Aorta (tissue), 5 donors: ENCODE measurements around the gene TENM4. TPM values are rescaled to one million over a fixed set of nuclear protein-coding genes. Genes with fewer than 3 reads are reported as not detected.
A peak's percentile ranks its signal among the peaks of the same experiment; 100 is the strongest.

Experiments used
- ATAC-seq: fragments of 200-7000 bp; cut with Tn5 transposase; one replicate; pipeline ENCODE4 v1.9.1; 2022; ENCODE audit warnings: moderate library complexity; ENCODE audit not compliant: low FRiP score
- DNase-seq, 2 donors: peaks; one replicate each; pipeline ENCODE4 v3.0.0-alpha.2; 2020
- H3K27ac ChIP-seq, 2 donors: one replicate each; pipeline ENCODE4 v1.5.1; 2013; ENCODE audit warnings: low read length in 2 of 2, mild to moderate bottlenecking in 2 of 2, moderate library complexity in 2 of 2, control low read depth in 1 of 2, inconsistent platforms in 1 of 2, low read depth in 1 of 2
- H3K27me3 ChIP-seq, 2 donors: one replicate each; pipeline ENCODE4 v1.6.1; 2013; ENCODE audit warnings: control low read depth in 1 of 2, low read length in 1 of 2, mild to moderate bottlenecking in 1 of 2, moderate library complexity in 1 of 2; ENCODE audit not compliant: insufficient read depth in 2 of 2, control insufficient read depth in 1 of 2
- H3K36me3 ChIP-seq, 2 donors: one replicate each; pipeline ENCODE4 v1.6.1; 2013; ENCODE audit warnings: control low read depth in 1 of 2, low read length in 1 of 2, mild to moderate bottlenecking in 1 of 2; ENCODE audit not compliant: insufficient read depth in 2 of 2, control insufficient read depth in 1 of 2
- H3K4me1 ChIP-seq, 2 donors: one replicate each; pipeline ENCODE4 v1.6.1; 2013; ENCODE audit warnings: low read length in 2 of 2, control low read depth in 1 of 2, mild to moderate bottlenecking in 1 of 2, moderate library complexity in 1 of 2; ENCODE audit not compliant: insufficient read depth in 2 of 2, control insufficient read depth in 1 of 2
- H3K4me3 ChIP-seq, 2 donors: one replicate each; pipeline ENCODE4 v1.5.1; 2013; ENCODE audit warnings: low read length in 2 of 2, control low read depth in 1 of 2, mild to moderate bottlenecking in 1 of 2
- H3K9me3 ChIP-seq: one replicate; pipeline ENCODE4 v1.6.1; 2013; ENCODE audit warnings: mild to moderate bottlenecking, low read length; ENCODE audit not compliant: control insufficient read depth
- WGBS, 2 donors: extraction: QIAGEN DNeasy Blood & Tissue Kit; methylation state at CpG; one replicate each; pipeline ENCODE4 v1.1.7; 2013; 5-methylcytosine and 5-hydroxymethylcytosine counted together
- intact Hi-C, 2 donors: fragments of 100-400 bp; cut with DNase I; formaldehyde crosslinking; loops; one replicate each; pipeline versions ENCODE4 v1.14.2 to v1.15.0; 2022
- polyA plus RNA-seq, 2 donors: library from polyadenylated mRNA; stranded (reverse); fragments of 200-250 nt; gene quantifications; one replicate each; pipeline ENCODE4 v1.2.3, GENCODE V29; 2013
- total RNA-seq, 2 donors: library from RNA; stranded (reverse); fragmentation: NEBNext Ultra II Directional; extraction: Animal tissue kit (Norgen Biotek cat#: 25700); gene quantifications; one replicate each; pipeline ENCODE4 v1.2.1, GENCODE V29; 2021
- donor health status: healthy with polysubstance abuse.
- donor health status: Bipolar disorder and iron deficiency.
- donor health status: DM: no; HTN: no; CAD: no.
- donor health status: DM: no; HTN: no; CAD: no.
- donor health status: DM: yes; HTN: yes; CAD: no.

TENM4 gene
- total and polyA plus RNA-seq, 4 donors = 0.20 to 9.1 (median 2.5) TPM

DNA sequence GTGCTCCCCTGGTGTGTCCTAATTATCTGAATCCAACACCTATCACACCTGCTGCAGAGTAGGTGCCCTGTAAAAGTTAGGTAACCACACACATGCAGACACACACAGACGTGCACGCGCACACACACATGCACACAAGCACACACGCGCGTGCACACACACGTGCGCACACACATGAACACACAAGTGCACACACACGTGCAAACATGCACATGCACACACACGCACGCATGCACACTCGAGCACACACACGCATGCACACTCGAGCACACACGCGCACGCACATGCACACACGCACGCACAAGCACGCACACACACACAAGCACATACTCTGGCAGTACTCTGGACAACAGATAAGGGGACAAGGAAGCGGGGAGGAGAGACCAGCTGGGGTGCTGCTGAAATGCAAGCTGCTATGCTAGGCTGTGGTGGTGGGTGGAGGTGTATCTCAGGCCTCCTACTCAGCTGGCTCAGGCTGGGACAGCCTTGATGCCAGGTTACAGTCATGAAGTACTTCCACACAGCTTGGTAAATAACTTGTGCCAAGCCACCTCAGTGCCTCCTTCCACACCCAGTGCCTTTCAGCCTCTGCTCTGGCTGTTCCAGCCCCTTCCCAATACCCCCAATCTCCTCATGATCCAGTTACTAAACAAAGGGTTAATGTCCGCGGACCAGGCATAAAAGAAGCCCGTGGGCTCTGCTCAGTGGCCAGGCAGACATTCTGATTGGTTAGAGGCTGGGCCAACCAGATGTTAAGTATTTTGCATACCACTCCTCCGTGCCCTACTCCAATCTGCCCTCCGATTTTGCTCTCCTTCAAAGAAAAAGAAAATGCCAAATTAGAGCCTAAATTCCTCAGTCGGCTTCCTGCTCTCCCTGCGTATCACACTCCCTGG, 374.1 kb downstream of the TENM4 start:
- 71 to 72% methylated on average over 28 of the region's 28 CpGs for WGBS, 2 donors
- H3K36me3 ChIP-seq = no peaks in the 10 kb centered on the region
- H3K9me3 ChIP-seq = no peaks in the 10 kb centered on the region
- intact Hi-C loops = no loop called here
- DNase-seq = no peak
- no peak for ATAC-seq
- H3K27ac ChIP-seq = no peak overlapping the region
- no peak overlapping the region for H3K4me3 ChIP-seq
- no peaks in the 10 kb centered on the region for H3K27me3 ChIP-seq
- no peaks in the 10 kb centered on the region for H3K4me1 ChIP-seq

DNA sequence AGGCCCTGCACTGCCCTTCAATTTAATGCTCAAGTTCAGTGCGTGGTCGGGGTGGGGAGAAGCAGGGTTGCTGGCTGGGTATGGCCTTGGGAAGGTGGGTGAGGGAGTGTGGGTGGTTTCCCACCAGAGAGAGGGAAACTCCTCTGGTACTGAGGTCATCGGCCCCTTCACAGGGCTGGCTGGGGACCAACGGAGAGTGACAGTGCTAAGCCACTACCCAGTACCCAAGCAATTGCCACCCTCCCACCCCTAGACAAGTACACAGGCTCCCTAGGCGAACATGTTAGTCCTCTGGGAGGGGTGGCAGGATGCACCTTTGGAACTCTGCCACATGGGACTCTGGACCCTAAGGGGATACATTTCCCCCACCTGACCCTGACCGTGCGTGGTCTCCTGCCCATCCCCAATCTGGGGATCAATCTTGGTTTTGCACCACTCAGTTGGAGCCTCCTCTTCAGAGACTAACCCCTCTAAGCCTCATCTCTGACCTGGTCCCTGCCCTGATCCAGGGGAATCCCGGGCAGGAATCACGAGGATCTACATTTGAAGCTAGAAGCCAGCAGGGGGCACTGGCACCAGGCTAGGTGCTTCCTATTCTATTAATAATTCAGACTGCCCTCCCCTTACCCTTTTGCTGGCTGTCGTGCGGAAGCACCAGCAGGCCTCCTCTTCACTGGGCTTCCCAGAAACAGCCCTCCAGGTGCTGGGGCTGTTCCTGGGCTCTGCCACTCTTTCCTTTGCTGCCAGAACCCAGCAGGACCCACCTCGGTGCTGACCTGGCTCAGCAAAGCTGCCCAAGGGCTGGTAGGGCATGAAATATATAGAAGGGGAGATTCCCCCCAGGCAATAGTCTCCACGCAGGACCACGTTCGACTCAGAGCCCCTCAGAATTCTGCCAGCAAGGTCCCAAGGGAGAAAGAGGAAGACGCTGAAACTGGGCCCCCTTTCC, 377.7 kb downstream of the TENM4 start:
- H3K9me3 ChIP-seq = no peaks in the 10 kb centered on the region
- ATAC-seq (no peak), DNase-seq (no peak)
- WGBS, 2 donors = 62 to 65% methylated on average over 16 of the region's 16 CpGs
- no peaks in the 10 kb centered on the region for H3K36me3 ChIP-seq
- H3K4me1 ChIP-seq = no peaks in the 10 kb centered on the region
- intact Hi-C loops = no loop called here
- no peak overlapping the region for H3K27ac ChIP-seq
- no peaks in the 10 kb centered on the region for H3K27me3 ChIP-seq
- no peak overlapping the region for H3K4me3 ChIP-seq

DNA sequence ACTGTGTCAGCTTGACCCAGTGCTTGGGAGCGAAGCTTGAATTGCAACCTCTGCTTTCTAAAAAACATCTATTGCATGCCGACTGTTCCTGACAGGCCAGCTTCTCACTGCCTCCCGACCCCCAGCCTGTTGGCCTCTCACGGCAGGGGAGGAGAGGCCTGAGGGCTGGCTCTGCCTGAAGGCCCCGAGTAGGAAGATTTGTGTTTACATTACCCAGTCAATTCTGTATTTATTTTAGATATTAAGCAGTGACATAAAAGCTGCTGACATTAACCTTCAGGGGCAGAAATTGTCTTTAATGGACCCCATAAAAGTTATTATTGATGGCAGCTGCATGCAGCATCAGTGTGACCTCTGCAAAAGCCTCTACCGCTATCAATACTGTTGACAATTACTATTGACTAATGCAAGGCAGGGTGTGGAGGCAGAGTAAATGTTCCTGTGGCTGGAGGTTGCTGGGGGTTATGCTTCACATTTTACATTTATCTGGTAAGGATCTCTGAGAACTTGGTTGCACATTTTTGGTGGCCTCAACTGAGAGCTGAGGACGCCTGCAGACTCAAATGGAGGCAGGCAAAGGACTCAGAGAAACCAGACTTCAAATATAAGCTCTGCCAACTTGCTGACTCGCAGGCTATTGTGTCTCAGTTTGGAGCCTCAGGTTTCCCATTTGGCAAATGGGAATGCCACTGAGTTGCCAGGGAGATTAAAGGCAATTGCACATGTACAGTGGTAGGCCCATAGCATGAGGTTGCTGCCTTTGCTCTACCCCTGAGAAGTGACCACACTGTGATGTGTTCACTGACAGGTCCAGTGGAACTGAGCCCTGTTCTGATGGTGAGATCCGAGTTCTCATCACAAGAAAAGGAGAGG, 380.5 kb downstream of the TENM4 start:
- no peaks in the 10 kb centered on the region for H3K4me1 ChIP-seq
- no peak overlapping the region for H3K4me3 ChIP-seq
- H3K36me3 ChIP-seq = no peaks in the 10 kb centered on the region
- WGBS, 2 donors = 74 to 79% methylated on average over 9 of the region's 9 CpGs
- H3K27ac ChIP-seq = no peak overlapping the region
- ATAC-seq = no peak
- intact Hi-C loops = no loop called here
- no peak for DNase-seq
- H3K9me3 ChIP-seq = no peaks in the 10 kb centered on the region
- H3K27me3 ChIP-seq = no peaks in the 10 kb centered on the region

DNA sequence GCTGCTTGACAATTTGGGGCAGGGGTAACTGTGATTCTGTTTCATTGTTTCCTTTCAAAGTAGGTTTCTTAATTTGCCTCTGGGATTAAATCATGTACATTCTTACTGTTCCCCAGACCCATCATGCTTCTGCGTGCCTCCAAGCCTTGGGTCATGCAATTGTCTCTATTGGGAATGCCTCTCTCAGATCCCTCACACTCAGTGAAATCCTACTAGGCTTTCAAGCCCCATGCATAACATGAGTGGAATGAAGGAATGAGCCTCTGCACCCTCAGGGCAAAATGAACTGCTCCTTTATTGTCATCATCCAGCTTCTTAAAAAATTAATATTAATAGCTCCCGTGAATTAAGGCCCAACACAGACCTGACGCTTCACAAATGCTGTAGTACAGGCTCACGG, 381.7 kb downstream of the TENM4 start:
- Histone ChIP-seq H3K27me3 (no peaks in the 10 kb centered on the region), H3K9me3 (no peaks in the 10 kb centered on the region), H3K4me3 (no peak overlapping the region), H3K4me1 (no peaks in the 10 kb centered on the region), H3K36me3 (no peaks in the 10 kb centered on the region), H3K27ac (no peak overlapping the region)
- WGBS, 2 donors = 97 to 99% methylated on average over 4 of the region's 4 CpGs
- ATAC-seq (no peak), DNase-seq (no peak)
- intact Hi-C loops = no loop called here

DNA sequence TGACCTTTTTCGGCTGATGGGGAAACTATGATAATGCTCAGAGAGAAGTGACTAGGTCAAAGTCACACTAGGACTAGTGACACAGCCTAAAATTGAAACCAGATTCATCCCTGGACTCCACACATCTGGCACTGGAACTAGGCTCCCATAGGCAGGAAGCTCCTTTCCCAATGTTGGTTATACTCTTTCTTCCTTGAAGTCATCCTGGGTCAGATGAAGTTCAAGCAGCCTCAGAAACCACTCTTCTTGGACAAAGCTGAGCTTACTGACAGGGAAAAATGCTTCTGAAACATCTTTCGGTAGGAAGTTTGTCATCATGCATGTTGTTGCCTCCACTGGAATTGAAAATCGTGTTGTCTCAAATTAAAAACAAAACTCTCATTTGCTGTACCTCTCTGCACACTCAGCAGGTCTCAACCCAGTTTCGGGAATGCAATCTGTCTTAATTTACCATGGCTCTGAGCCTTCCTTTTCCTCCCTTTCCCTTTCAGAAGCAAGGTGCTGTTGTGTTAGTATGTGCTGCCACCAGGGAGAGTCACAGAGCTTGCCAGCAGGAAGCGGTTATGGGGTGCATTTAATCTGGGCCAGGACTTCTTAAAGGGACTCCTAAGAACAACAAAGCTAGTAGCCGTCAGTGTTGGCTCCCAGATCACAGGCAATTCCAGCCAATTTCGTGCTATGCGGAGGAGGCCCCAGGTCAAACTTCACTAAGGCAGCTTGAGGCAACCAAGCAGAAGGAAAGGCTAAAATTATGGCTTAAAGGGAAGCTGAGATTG, 384.8 kb downstream of the TENM4 start:
- ATAC-seq = peak; percentile 67
- intact Hi-C loops = no loop called here
- no peaks in the 10 kb centered on the region for H3K36me3 ChIP-seq
- no peaks in the 10 kb centered on the region for H3K9me3 ChIP-seq
- H3K4me1 ChIP-seq = no peaks in the 10 kb centered on the region
- no peak overlapping the region for H3K27ac ChIP-seq
- no peak for DNase-seq
- H3K4me3 ChIP-seq = no peak overlapping the region
- WGBS, 2 donors = 49 to 63% methylated on average over 8 of the region's 8 CpGs
- no peaks in the 10 kb centered on the region for H3K27me3 ChIP-seq

DNA sequence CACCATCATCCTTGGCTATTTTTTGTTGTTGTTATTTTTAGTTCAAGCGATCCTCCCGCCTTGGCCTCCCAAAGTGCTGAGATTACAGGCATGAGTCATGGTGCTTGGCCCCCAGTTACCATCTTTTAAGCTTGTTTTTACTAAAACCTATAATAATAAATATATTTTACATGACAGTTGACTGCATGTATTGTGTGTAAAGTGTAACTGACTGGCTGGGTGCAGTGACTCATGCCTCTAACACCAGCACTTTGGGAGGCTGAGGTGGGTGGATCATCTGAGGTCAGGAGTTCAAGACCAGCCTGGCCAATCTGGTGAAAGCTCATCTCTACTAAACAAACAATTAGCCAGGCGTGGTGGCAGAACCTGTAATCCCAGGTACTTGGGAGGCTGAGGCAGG, 386.2 kb downstream of the TENM4 start:
- Histone ChIP-seq H3K4me1 (no peaks in the 10 kb centered on the region), H3K27me3 (no peaks in the 10 kb centered on the region), H3K27ac (no peak overlapping the region), H3K9me3 (no peaks in the 10 kb centered on the region), H3K4me3 (no peak overlapping the region), H3K36me3 (no peaks in the 10 kb centered on the region)
- WGBS, 2 donors = 58 to 67% methylated on average over 3 of the region's 3 CpGs
- DNase-seq (no peak), ATAC-seq (no peak)
- intact Hi-C loops = no loop called here

DNA sequence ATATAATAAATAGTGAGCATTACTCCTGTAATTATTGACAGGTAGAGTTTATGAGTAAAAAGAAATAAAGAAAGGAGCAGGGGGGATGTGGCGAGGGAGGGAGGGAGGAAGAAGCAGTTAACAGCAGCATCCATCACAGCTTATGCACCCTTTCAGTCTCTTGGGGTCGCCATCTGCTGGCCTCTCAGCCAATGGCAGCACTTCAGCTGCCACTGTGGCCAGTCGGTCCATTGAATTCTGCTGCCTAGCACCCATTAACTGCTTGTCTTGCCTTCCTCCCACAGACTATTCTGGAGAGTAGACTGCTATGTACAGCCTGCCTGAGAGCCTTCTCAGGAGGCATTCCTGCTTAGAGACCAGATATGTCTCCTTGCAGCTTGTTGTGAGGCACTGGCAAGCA, 388.3 kb downstream of the TENM4 start:
- ATAC-seq (no peak), DNase-seq (no peak)
- H3K36me3 ChIP-seq = no peaks in the 10 kb centered on the region
- H3K4me1 ChIP-seq = no peaks in the 10 kb centered on the region
- H3K27ac ChIP-seq = no peak overlapping the region
- H3K4me3 ChIP-seq = no peak overlapping the region
- intact Hi-C loops = no loop called here
- 41 to 50% methylated on average over 3 of the region's 3 CpGs for WGBS, 2 donors
- H3K9me3 ChIP-seq = no peaks in the 10 kb centered on the region
- no peaks in the 10 kb centered on the region for H3K27me3 ChIP-seq

DNA sequence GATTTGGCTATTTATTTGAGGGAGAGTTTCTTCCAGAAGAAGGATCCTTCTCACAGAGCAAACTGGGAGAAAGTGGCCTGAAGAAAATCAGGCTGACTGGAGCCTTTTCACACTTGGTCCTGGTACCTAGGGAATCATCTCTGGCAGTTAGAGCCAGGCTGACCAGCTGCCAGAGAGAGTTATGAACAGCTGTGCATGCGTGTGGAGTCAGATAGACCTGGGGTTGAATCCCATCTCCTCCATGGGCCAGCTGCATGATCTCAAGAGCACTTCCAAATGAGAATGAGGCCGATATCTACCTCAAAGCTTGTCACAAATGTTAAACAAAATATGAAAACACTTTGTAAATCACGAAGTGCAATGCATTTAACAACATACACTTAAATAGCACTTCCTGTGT, 390.0 kb downstream of the TENM4 start:
- intact Hi-C loops = no loop called here
- no peaks in the 10 kb centered on the region for H3K27me3 ChIP-seq
- H3K27ac ChIP-seq = no peak overlapping the region
- no peak for DNase-seq
- no peaks in the 10 kb centered on the region for H3K9me3 ChIP-seq
- no peak for ATAC-seq
- H3K4me1 ChIP-seq = no peaks in the 10 kb centered on the region
- no peaks in the 10 kb centered on the region for H3K36me3 ChIP-seq
- 47 to 51% methylated on average over 3 of the region's 3 CpGs for WGBS, 2 donors
- H3K4me3 ChIP-seq = no peak overlapping the region
